ENCODE results near the gene CUEDC1.

Gene CUEDC1

DNA sequence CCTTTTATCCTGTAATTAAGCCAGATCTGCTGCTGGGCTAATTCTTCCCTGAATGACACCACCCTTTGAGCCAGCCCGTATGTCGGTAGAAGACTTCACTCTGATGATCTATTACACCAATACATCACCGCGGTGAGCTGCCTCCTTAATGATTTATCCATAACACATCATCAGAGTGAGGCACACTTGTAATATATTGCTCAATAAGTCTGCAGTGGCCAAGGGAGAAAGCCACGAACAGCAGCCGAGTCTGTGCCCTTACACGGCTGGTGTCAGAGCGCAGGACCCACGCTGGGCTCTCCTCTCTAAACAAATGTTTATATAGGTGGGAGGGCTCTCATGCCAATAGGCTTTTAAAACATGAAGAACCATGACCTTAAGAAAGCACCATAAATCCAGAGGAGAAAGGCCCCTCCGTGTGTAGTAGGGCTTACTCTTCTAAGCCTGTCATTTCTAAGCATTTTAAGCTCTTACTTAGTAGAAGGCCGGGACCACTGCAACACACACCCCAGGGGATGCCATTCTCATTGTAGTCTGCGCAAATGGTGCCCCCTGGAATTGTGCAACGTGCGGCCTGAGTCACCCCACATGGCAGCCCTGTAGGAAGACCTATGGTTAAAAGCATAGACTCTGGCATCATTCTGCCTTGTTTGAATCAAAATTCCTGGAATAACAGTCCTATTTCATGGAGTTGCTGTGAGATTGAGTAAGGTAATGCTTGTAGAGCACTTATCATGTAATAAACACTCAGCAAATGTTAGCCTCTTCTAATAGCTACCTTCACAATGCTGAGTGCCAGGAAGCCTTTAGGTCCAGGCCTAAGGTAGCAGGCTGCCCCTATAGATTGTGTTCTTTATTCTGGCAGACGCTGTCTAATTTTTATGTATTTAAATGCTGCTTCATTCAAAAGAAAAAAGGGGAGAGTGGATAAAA lies 131.5 kb downstream of the CUEDC1 start:
- no peak for DNase-seq

GRCh38 chr17:57819867-57820266 lies 135.3 kb downstream of the CUEDC1 start:
- no peak for DNase-seq

DNA sequence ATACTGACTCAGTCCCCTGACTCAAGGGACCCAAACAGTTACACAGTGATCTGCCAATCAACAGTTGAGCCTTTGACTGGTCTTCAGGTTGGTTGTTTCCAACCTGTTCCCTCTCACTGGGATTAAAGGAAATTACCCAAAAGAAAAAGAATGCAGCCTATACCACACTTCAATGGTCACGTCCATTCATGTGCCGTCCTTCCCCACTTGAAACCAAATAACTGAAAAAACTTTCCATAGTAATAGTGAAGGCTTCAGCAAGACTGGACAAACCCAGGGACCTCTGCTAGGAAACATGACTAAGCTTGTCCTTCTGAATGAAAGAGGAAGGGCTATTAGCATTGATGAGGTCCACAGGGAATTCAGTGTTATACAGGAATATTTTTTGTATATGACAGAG lies 135.9 kb downstream of the CUEDC1 start:
- DNase-seq: no peak

- no peak for DNase-seq
Measured at GRCh38 chr17:57818066-57818465, 137.1 kb downstream of the CUEDC1 start.

DNA sequence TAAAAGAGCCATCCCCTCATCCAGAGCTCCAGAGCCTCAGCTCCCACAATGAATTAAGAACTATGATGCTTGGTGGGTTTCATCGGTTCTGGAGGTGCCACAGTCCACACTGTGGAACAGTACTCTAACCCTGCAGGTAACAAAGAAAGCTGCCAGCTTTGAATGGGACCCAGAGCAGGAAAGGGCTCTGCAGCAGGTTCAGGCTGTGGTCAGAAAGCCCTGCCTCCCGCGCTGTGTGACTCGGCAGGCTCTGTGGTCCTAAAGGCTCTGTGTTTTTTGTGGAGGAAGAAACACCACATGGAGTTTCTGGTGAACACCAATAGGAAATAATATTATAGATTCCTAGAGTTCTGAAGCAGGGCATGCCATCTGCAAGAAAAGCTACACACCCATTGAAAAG lies 137.9 kb downstream of the CUEDC1 start:
- DNase-seq: no peak

DNA sequence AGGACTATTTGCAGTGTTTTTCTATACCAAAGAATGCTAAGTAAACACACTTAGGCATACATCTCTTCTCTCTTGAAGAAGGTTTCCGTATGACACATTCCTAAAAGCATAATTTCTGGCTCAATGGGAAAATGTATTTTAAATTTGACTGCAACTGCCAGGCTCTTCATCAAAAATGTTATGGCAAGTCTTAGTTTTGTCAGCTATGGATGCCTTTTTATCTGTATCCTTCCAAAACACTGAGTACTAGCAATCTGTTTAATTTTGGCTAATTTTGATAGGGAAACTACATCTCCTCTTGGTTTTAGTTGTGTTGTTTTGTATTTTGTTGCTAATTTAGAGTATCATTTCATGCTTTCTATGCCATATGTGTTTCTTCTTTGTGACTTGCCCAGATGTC lies 140.8 kb downstream of the CUEDC1 start:
- DNase-seq: no peak

DNA sequence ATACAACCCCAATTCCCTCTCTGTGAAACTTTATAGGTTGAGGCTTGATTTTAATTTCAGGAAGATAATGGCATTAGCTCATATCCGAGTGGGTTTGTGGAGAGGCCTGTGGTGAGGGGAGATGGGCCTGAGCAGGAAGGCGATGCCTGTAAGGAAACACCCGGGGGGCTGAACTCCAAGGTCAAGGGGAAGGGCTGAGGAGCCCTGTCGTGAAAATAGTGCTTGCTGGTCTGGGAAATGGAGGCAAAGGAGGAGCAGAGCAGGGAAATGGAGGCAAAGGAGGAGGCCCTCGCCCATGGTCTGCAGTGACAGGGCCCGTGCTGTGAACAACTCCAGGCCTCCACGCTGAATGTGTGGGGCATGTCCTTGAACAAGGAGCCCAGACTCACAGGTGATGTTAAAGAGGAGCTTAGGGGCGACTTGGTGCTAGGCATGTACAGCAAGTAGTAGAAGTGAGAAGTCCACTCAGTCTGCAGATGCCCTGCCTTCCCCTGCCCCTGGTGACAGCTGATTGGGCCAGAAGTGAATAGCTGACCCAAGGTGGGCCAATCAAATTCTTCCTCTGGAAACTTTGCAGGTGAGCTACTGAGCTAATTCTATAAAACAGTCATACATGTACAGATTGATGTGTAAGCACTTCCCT lies 143.5 kb downstream of the CUEDC1 start:
- no peak for DNase-seq
